HepG2 (cell line): ENCODE measurements around the gene TMEM117. TPM values are rescaled to one million over a fixed set of nuclear protein-coding genes. Genes with fewer than 3 reads are reported as not detected.

Source experiments
- ATAC-seq: fragments of 200-7000 bp; cut with Tn5 transposase; 3 replicates; pipeline ENCODE4 v1.9.1; 2020; ENCODE audit warnings: mild to moderate bottlenecking, moderate library complexity
- BruUV-seq: library from RNA; stranded (reverse); fragments of 400-500 nt; replicated peaks from 2 replicates; lab custom pipeline; 2021; lab: Mats Ljungman, UMichigan
- CTCF ChIA-PET: fragments of 300-600 bp; formaldehyde crosslinking; extraction: SDS; loops from one replicate; lab custom pipeline; 2021; ENCODE audit warnings: low total read pairs, inconsistent platforms, low intra/inter-chr PET ratio; lab: Yijun Ruan, JAX
- POLR2A ChIA-PET: fragments of 350-600 bp; sonication (Branson Sonifier 250); formaldehyde crosslinking; loops from one replicate; lab custom pipeline; 2020; ENCODE audit warnings: antibody characterized with exemption, inconsistent platforms; lab: Yijun Ruan, JAX
- DNase-seq: peaks from one replicate; pipeline ENCODE4 v3.0.0-alpha.2; 2015; ENCODE audit warnings: low spot score
- FAIRE-seq: peaks from 3 replicates; lab custom pipeline; 2011; peaks lifted over from hg19 to GRCh38; lab: Jason Lieb, UNC
- H2AFZ ChIP-seq: one replicate; pipeline ENCODE4 v1.6.1; 2011; ENCODE audit warnings: low read length, inconsistent platforms
- H3K27ac ChIP-seq: fragments of 300-600 bp; 3 replicates; pipeline ENCODE4 v1.8.0; 2011; ENCODE audit warnings: mixed run types, mild to moderate bottlenecking, mixed read lengths, low read length, inconsistent platforms; ENCODE audit not compliant: insufficient read depth; ENCODE audit errors: extremely low read length
- H3K27me3 ChIP-seq, 2 experiments: fragments of 200-600 bp in 1 of 2; 2 replicates in 1 of 2; 3 replicates in 1 of 2; pipeline versions ENCODE4 v1.6.0 to v1.8.0; 2011; ENCODE audit warnings: low read length in 2 of 2, mild to moderate bottlenecking in 2 of 2, moderate library complexity in 2 of 2, inconsistent platforms in 1 of 2; ENCODE audit not compliant: insufficient read depth in 2 of 2, control insufficient read depth in 1 of 2
- H3K36me3 ChIP-seq, 2 experiments: fragments of 200-600 bp in 1 of 2; replicated peaks in 1 of 2; 2 replicates in 1 of 2; 3 replicates in 1 of 2; pipeline versions ENCODE4 v1.5.1 to v1.8.0; 2011; ENCODE audit warnings: low read length in 2 of 2, inconsistent platforms in 1 of 2; ENCODE audit not compliant: insufficient read depth in 2 of 2, control insufficient read depth in 1 of 2
- H3K4me1 ChIP-seq: 2 replicates; pipeline ENCODE4 v1.5.1; 2012; ENCODE audit warnings: low read length, inconsistent platforms; ENCODE audit not compliant: insufficient read depth
- H3K4me2 ChIP-seq: 2 replicates; pipeline ENCODE4 v1.6.0; 2011; ENCODE audit warnings: low read depth, low read length, inconsistent platforms
- H3K4me3 ChIP-seq, 3 experiments: fragments of 200-600 bp in 1 of 3; sonication (generic), shearing (Covaris generic) in 1 of 3; replicated peaks in 1 of 3; 2 replicates each; pipeline ENCODE4 v1.5.1; 2011 to 2016; ENCODE audit warnings: low read length in 3 of 3, inconsistent platforms in 2 of 3, low read depth in 2 of 3, mild to moderate bottlenecking in 2 of 3, control low read depth in 1 of 3, mixed read lengths in 1 of 3; ENCODE audit not compliant: insufficient read depth in 1 of 3
- H3K79me2 ChIP-seq: one replicate; pipeline ENCODE4 v1.6.1; 2011; ENCODE audit warnings: low read length, inconsistent platforms; ENCODE audit not compliant: insufficient read depth
- H3K9ac ChIP-seq: 2 replicates; pipeline ENCODE4 v1.6.0; 2011; ENCODE audit warnings: mild to moderate bottlenecking, low read depth, low read length, inconsistent platforms; ENCODE audit not compliant: insufficient read depth
- H3K9me3 ChIP-seq: 2 replicates; pipeline ENCODE4 v1.5.1; 2012; ENCODE audit warnings: mild to moderate bottlenecking, low read length
- H4K20me1 ChIP-seq: 2 replicates; pipeline ENCODE4 v1.6.0; 2011; ENCODE audit warnings: inconsistent platforms, mild to moderate bottlenecking, low read length, moderate library complexity; ENCODE audit not compliant: insufficient read depth
- MAF1 ChIP-seq: sonication (generic); formaldehyde crosslinking; IDR thresholded peaks from 2 replicates; pipeline ENCODE4 v1.5.0; 2020; ENCODE audit warnings: missing genetic modification reagents, borderline replicate concordance
- NR2F6 ChIP-seq, 2 experiments: IDR thresholded peaks; 2 replicates each; pipeline ENCODE4 v1.6.1; 2016; ENCODE audit warnings: antibody characterized with exemption in 1 of 2, mild to moderate bottlenecking in 1 of 2
- PRPF4 ChIP-seq: fragments of 200-400 bp; formaldehyde crosslinking; IDR thresholded peaks from 2 replicates; pipeline ENCODE4 v1.6.1; 2016; ENCODE audit warnings: low read length, low read depth; ENCODE audit not compliant: poor library complexity, severe bottlenecking
- TIGD3 ChIP-seq: sonication (generic); formaldehyde crosslinking; IDR thresholded peaks from 2 replicates; pipeline ENCODE4 v1.5.1; 2020; ENCODE audit warnings: mild to moderate bottlenecking, missing genetic modification reagents, borderline replicate concordance
- ZNF251 ChIP-seq: sonication (generic); formaldehyde crosslinking; IDR thresholded peaks from 2 replicates; pipeline ENCODE4 v1.9.0; 2021; ENCODE audit warnings: mild to moderate bottlenecking, missing genetic modification reagents
- ZNF317 ChIP-seq: sonication (generic); formaldehyde crosslinking; IDR thresholded peaks from 2 replicates; pipeline ENCODE4 v1.5.0; 2020; ENCODE audit warnings: mild to moderate bottlenecking, missing genetic modification reagents
- ZNF34 ChIP-seq: sonication (generic); formaldehyde crosslinking; IDR thresholded peaks from 2 replicates; pipeline ENCODE4 v1.4.0; 2020; ENCODE audit warnings: mild to moderate bottlenecking, missing genetic modification reagents, borderline replicate concordance
- ZNF598 ChIP-seq: sonication (generic); formaldehyde crosslinking; IDR thresholded peaks from 2 replicates; pipeline ENCODE4 v1.5.1; 2020; ENCODE audit warnings: mild to moderate bottlenecking, missing genetic modification reagents, borderline replicate concordance
- ZNF891 ChIP-seq: sonication (generic); formaldehyde crosslinking; IDR thresholded peaks from 2 replicates; pipeline ENCODE4 v1.5.0; 2020; ENCODE audit warnings: mild to moderate bottlenecking, missing genetic modification reagents
- WGBS: methylation state at CpG from one replicate; pipeline ENCODE4 v1.1.6; 2017; ENCODE audit warnings: low lambda C conversion rate; 5-methylcytosine and 5-hydroxymethylcytosine counted together
- in situ Hi-C: cut with HindIII; loops from 2 replicates; pipeline ENCODE4 v1.10.0; 2017; ENCODE audit warnings: low pct_unique_long_range_greater_than_20kb; ENCODE audit not compliant: extremely low pct_ligation_motif_present
- intact Hi-C: fragments of 100-400 bp; cut with micrococcal nuclease; formaldehyde crosslinking; loops from one replicate; pipeline ENCODE4 v1.10.0; 2022; ENCODE audit not compliant: unreplicated experiment
- polyA plus RNA-seq, 8 experiments: library from polyadenylated mRNA; depleted of rRNA in 3 of 8; stranded (reverse) in 7 of 8; unstranded in 1 of 8; fragments of >200 nt; fragmentation: Illumina TruSeq in 4 of 8; extraction: Trizol in 4 of 8; gene quantifications; 2 replicates each; pipeline versions ENCODE4 v1.2.1 to v1.2.3, GENCODE V29; 2011 to 2016; ENCODE audit warnings: low read depth in 4 of 8, missing spikeins in 1 of 8, mixed read lengths in 1 of 8; ENCODE audit not compliant: insufficient read depth in 1 of 8
- total RNA-seq, 5 experiments: library from RNA; depleted of rRNA; stranded (reverse); fragments of >200 nt; fragmentation: Illumina TruSeq; extraction: Trizol; gene quantifications; 2 replicates each; pipeline ENCODE4 v1.2.3, GENCODE V29; 2016; ENCODE audit warnings: low read depth in 1 of 5
- TF ChIP-seq, protein P1 (sequence below): sonication (generic); formaldehyde crosslinking; IDR thresholded peaks from 2 replicates; pipeline ENCODE4 v1.4.0; 2020; ENCODE audit warnings: mild to moderate bottlenecking, missing genetic modification reagents

The TMEM117 gene
- total and polyA plus RNA-seq, 2 of the 13 experiments (the other 11 are each of a cell fraction or from before 2014, with no cell fraction given), result 2.8 to 8.5 TPM

- POLR2A ChIA-PET, result no interaction called here
- H3K4me1 ChIP-seq, result no peaks in the 10 kb centered on the region
- intact Hi-C loops (no loop called here), in situ Hi-C loops (no loop called here)
- no peaks in the 10 kb centered on the region for H4K20me1 ChIP-seq
- H3K27me3 ChIP-seq, result no peaks in the 10 kb centered on the region
- no peak overlapping the region for H3K4me3 ChIP-seq
- H3K9ac ChIP-seq, result no peak overlapping the region
- no peaks in the 10 kb centered on the region for H3K36me3 ChIP-seq
- no peak for TF ChIP-seq ZNF317 (CRISPR knock-in tag)
- TF ChIP-seq, protein P1, sequence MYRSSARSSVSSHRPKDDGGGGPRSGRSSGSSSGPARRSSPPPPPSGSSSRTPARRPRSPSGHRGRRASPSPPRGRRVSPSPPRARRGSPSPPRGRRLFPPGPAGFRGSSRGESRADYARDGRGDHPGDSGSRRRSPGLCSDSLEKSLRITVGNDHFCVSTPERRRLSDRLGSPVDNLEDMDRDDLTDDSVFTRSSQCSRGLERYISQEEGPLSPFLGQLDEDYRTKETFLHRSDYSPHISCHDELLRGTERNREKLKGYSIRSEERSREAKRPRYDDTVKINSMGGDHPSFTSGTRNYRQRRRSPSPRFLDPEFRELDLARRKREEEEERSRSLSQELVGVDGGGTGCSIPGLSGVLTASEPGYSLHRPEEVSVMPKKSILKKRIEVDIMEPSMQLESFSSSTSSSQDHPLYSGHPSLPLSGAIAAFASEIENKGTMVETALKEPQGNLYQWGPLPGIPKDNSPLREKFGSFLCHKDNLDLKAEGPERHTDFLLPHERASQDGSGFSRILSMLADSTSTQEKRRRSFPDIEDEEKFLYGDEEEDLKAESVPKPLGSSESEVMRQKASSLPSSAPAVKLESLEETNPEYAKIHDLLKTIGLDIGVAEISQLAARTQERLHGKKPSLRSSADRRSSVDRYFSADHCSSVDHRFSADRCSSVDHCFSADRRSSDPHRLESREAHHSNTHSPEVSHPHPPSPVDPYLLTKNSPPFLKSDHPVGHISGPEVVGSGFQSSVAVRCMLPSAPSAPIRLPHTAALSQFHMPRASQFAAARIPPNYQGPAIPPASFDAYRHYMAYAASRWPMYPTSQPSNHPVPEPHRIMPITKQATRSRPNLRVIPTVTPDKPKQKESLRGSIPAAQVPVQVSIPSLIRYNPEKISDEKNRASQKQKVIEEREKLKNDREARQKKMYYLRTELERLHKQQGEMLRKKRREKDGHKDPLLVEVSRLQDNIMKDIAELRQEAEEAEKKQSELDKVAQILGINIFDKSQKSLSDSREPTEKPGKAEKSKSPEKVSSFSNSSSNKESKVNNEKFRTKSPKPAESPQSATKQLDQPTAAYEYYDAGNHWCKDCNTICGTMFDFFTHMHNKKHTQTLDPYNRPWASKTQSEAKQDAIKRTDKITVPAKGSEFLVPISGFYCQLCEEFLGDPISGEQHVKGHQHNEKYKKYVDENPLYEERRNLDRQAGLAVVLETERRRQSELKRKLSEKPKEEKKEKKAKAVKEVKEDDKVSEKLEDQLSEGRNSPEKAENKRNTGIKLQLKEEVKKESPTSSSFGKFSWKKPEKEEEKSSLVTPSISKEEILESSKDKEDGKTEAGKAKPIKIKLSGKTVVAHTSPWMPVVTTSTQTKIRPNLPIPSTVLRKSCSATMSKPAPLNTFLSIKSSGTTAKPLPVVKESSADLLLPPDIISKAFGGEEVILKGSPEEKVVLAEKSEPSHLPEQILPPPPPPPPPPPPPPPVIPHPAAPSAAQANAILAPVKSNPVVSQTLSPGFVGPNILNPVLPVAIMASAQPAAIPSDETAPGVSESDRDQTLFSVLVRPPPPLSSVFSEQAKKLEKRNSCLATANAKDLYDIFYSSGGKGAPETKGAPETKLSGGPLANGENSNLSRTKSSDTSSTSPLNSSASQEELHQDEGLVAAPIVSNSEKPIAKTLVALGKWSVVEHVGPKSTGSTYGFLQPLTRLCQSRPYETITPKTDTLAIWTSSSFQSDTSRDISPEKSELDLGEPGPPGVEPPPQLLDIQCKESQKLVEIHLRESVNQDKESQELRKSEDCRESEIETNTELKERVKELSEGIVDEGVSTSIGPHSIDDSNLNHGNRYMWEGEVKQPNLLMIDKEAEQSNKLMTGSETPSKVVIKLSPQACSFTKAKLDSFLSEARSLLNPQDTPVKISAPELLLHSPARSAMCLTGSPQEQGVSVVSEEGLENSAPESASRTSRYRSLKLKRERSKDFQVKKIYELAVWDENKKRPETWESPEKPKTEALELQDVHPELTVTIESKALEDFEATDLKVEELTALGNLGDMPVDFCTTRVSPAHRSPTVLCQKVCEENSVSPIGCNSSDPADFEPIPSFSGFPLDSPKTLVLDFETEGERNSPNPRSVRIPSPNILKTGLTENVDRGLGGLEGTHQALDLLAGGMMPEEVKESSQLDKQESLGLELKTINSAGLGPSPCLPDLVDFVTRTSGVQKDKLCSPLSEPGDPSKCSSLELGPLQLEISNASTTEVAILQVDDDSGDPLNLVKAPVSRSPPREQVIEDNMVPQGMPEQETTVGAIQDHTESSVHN (CRISPR knock-in tag), result no peak
- TF ChIP-seq TIGD3, result no peak
- TF ChIP-seq ZNF891 (CRISPR knock-in tag), result no peak
- no peak for TF ChIP-seq ZNF251 (CRISPR knock-in tag)
- no peak for TF ChIP-seq ZNF34
- TF ChIP-seq NR2F6 (IDR thresholded peaks at IDR 0.05), result no peak
- no peak for TF ChIP-seq NR2F6 (CRISPR knock-in tag; IDR thresholded peaks at IDR 0.05)
- no peak for TF ChIP-seq MAF1 (CRISPR knock-in tag)
- TF ChIP-seq PRPF4, result no peak
- no peak for TF ChIP-seq ZNF598
- TF ChIP-seq, all 625 proteins: peak for 0
- Histone ChIP-seq H3K27ac (no peak overlapping the region), H3K9me3 (peaks cover 3% of the 10 kb centered on the region; the same call in 1 of the 2 replicates), H3K79me2 (no peaks in the 10 kb centered on the region), H2AFZ (no peak overlapping the region), H3K4me2 (no peak overlapping the region)
- BruUV-seq, result no TSS peak
- FAIRE-seq, result no peak
- CTCF ChIA-PET, result no interaction called here
- ATAC-seq, result no peak
- DNase-seq, result no peak
- 60% methylated on average over 3 of the region's 3 CpGs for WGBS
These were observed 189.6 kb downstream of the TMEM117 start for GRCh38 chr12:44025499-44025898.
